Smooth muscle cell (in vitro differentiated cells): ENCODE results near the gene MTAP. TPM values are rescaled to one million over a fixed set of nuclear protein-coding genes. Genes with fewer than 3 reads are reported as not detected.

Source experiments
- DNase-seq: peaks from one replicate; lab custom pipeline; 2025; ENCODE audit not compliant: unreplicated experiment; lab: John Stamatoyannopoulos, UW
- H2AFZ ChIP-seq: fragments of 200-600 bp; sonication (generic); 2 replicates; pipeline ENCODE4 v1.6.0; 2016; ENCODE audit warnings: antibody characterized with exemption, low read depth, mild to moderate bottlenecking
- H3F3A ChIP-seq: fragments of 200-600 bp; sonication (generic); 2 replicates; pipeline ENCODE4 v1.6.0; 2017; ENCODE audit warnings: antibody characterized with exemption, low read depth
- H3K27ac ChIP-seq: fragments of 200-600 bp; sonication (generic); 2 replicates; pipeline ENCODE4 v1.5.1; 2016; ENCODE audit warnings: low read depth, mild to moderate bottlenecking
- H3K27me3 ChIP-seq: fragments of 200-600 bp; sonication (generic); 2 replicates; pipeline ENCODE4 v1.6.1; 2016; ENCODE audit warnings: low read depth, mild to moderate bottlenecking
- H3K36me3 ChIP-seq: fragments of 200-600 bp; sonication (generic); 2 replicates; pipeline ENCODE4 v1.5.1; 2016; ENCODE audit warnings: low read depth
- H3K4me1 ChIP-seq: fragments of 200-600 bp; sonication (generic); 2 replicates; pipeline ENCODE4 v1.5.1; 2016; ENCODE audit warnings: low read depth
- H3K4me2 ChIP-seq: fragments of 200-600 bp; sonication (generic); 2 replicates; pipeline ENCODE4 v1.6.0; 2016; ENCODE audit warnings: mild to moderate bottlenecking
- H3K4me3 ChIP-seq: fragments of 200-600 bp; sonication (generic); 2 replicates; pipeline ENCODE4 v1.5.1; 2016; ENCODE audit warnings: mild to moderate bottlenecking
- H3K79me2 ChIP-seq: fragments of 200-600 bp; sonication (generic); 2 replicates; pipeline ENCODE4 v1.6.0; 2016; ENCODE audit warnings: low read depth, mild to moderate bottlenecking
- H3K9ac ChIP-seq: fragments of 200-600 bp; sonication (generic); 2 replicates; pipeline ENCODE4 v1.6.0; 2016; ENCODE audit warnings: low read depth
- H3K9me3 ChIP-seq: fragments of 200-600 bp; sonication (generic); replicated peaks from 2 replicates; pipeline ENCODE4 v1.5.1; 2016; ENCODE audit warnings: low read depth
- H4K20me1 ChIP-seq: fragments of 200-600 bp; sonication (generic); 2 replicates; pipeline ENCODE4 v1.6.0; 2016; ENCODE audit warnings: low read depth
- CTCF ChIP-seq: fragments of 200-600 bp; sonication (generic); IDR thresholded peaks from 2 replicates; pipeline ENCODE4 v1.5.1; 2017; ENCODE audit warnings: borderline replicate concordance, mild to moderate bottlenecking, antibody characterized with exemption; ENCODE audit not compliant: insufficient read depth, poor library complexity, severe bottlenecking
- WGBS: methylation state at CpG from one replicate; pipeline ENCODE4 v1.1.7; 2016; ENCODE audit warnings: low lambda C conversion rate; 5-methylcytosine and 5-hydroxymethylcytosine counted together
- polyA plus RNA-seq: library from polyadenylated mRNA; unstranded; fragments of >200 nt; fragmentation: Nextera tagmentation; extraction: Ambion mirVana; gene quantifications from 2 replicates; pipeline ENCODE4 v1.2.1, GENCODE V29; 2016
- total RNA-seq: library from RNA; depleted of rRNA; stranded (reverse); fragments of >200 nt; gene quantifications from 2 replicates; pipeline ENCODE4 v1.2.3, GENCODE V29; 2014

The MTAP gene
- total and polyA plus RNA-seq, 2 experiments from 2014 or later: 19.1 to 39.6 TPM

GRCh38 chr9:21812415-21812814, 10.0 kb downstream of the MTAP start:
- Histone ChIP-seq H3K4me2 (no peak overlapping the region), H3K79me2 (peaks cover 46% of the 10 kb centered on the region)
- 51% methylated on average over 2 of the region's 2 CpGs for WGBS

GRCh38 chr9:21812946-21813568, 10.6 kb downstream of the MTAP start:
- Histone ChIP-seq H3F3A (no peaks in the 10 kb centered on the region), H3K4me2 (no peak overlapping the region), H3K27me3 (no peaks in the 10 kb centered on the region), H3K9me3 (no peaks in the 10 kb centered on the region), H3K79me2 (peaks cover 39% of the 10 kb centered on the region), H3K4me3 (no peak overlapping the region), H3K4me1 (no peaks in the 10 kb centered on the region), H3K36me3 (no peaks in the 10 kb centered on the region), H4K20me1 (peaks cover 1% of the 10 kb centered on the region), H3K9ac (peak overlapping the region; percentile 59), H2AFZ (no peak overlapping the region), H3K27ac (peak overlapping the region; percentile 86)
- WGBS: 68% methylated on average over 5 of the region's 5 CpGs
- DNase-seq: peak; percentile 22
- TF ChIP-seq CTCF: peak; percentile 93

More at GRCh38 chr9:21812415-21812814, 10.0 kb downstream of the MTAP start:
- H2AFZ ChIP-seq: no peak overlapping the region
- TF ChIP-seq CTCF: no peak
- H3K36me3 ChIP-seq: no peaks in the 10 kb centered on the region
- H3K27me3 ChIP-seq: no peaks in the 10 kb centered on the region
- no peaks in the 10 kb centered on the region for H3K9me3 ChIP-seq
- no peak for DNase-seq
- peaks cover 6% of the 10 kb centered on the region for H4K20me1 ChIP-seq
- H3K4me3 ChIP-seq: no peak overlapping the region
- peak overlapping the region; percentile 86 for H3K27ac ChIP-seq
- H3K9ac ChIP-seq: peak overlapping the region; percentile 59
- no peaks in the 10 kb centered on the region for H3K4me1 ChIP-seq
- H3F3A ChIP-seq: no peaks in the 10 kb centered on the region

- no peaks in the 10 kb centered on the region for H4K20me1 ChIP-seq
- WGBS: 74% methylated on average over 8 of the region's 8 CpGs
- no peaks in the 10 kb centered on the region for H3F3A ChIP-seq
- no peaks in the 10 kb centered on the region for H3K9me3 ChIP-seq
- H3K4me3 ChIP-seq: no peak overlapping the region
- TF ChIP-seq CTCF: peak; percentile 83
- H3K27me3 ChIP-seq: no peaks in the 10 kb centered on the region
- peaks cover 39% of the 10 kb centered on the region for H3K79me2 ChIP-seq
- no peak overlapping the region for H3K4me2 ChIP-seq
- peaks cover 2% of the 10 kb centered on the region for H3K36me3 ChIP-seq
- H3K9ac ChIP-seq: no peak overlapping the region
- no peak overlapping the region for H2AFZ ChIP-seq
- DNase-seq: no peak
- H3K4me1 ChIP-seq: no peaks in the 10 kb centered on the region
- peak overlapping the region; percentile 86 for H3K27ac ChIP-seq
Measured at GRCh38 chr9:21813575-21814473, 11.4 kb downstream of the MTAP start.
